HG03060 (cell line): ENCODE measurements around the gene TRIM37.

Source experiments
- ATAC-seq: cut with Tn5 transposase; IDR thresholded peaks from one replicate; pipeline ENCODE4 v1.9.1; 2021; ENCODE audit warnings: low read depth, moderate number of reproducible peaks; ENCODE audit not compliant: unreplicated experiment

Gene TRIM37

GRCh38 chr17:58998871-58999270 lies 107.8 kb downstream of the TRIM37 start:
- ATAC-seq = no peak

DNA sequence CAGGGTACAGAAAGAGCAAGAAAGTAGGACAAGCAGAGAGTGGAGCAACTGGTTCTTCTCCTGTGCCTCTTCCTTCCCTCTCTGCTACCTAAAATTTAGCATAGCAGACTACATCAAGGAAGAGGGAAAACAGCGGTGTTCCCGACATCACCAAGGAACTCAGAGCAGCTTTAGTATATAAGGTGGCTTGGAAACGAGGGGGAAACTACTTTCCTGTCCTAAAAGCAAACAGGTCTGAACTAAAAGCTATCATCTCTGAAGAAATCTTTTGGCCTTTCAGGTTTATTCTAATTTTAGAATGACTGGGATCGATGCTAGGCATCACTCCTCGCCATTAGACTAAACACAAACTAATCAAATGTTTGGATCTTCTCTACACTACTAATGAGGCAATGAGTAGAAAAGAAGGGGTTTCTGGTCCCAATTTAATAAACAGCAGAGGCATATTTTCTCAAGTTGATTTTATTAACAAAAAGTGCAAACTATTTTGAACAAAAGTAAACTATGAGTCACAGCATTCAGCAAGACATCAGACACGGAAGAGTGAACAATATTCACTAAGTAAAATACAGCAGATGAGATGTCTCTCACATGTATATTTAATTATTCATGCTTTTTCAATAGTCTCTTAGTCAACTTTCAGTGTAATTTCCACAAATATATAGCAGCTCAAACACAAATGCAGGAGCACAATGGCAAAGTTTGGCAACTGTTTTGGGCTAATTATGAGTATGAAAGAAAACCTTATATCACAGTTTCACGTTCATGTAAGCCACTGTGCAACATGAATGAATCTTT lies 108.7 kb downstream of the TRIM37 start:
- no peak for ATAC-seq

DNA sequence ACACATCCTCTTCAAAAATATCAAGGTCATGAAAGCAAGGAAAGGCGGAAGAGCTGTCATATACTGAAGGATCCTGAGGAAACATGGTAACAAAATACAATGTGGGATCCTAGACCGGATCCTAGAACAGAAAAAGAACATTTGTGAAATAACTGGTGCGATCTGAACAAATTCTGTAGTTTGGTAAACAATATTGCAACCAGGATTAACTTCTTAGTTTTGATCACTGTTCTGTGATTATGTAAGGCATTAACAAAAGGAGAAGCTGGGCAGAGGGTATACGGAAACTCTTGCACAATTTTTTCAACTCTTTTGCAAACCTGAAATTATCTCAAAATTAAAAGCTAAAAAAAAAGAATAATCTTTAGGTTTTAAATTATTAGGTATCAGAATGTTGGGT lies 109.7 kb downstream of the TRIM37 start:
- no peak for ATAC-seq

- no peak for ATAC-seq
Measured at GRCh38 chr17:58995247-58995940, 111.3 kb downstream of the TRIM37 start.

DNA sequence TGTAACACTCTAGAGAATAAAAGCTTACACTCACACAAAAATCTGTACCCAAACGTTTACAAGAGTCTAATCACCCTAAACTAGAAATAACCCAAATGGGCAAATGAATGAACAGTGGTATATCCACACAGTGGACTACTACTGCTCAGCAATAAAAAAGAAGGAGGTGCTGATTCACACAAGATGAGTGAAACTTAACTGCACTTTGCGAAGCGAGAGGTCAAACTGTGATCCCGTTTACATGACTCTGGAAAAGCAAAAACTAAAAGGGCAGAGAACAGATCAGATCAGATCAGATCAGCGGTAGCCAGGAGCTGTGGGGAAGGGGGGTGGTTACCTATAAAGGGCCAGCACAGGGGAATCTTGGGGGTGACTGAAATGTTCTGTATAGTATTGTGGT lies 113.4 kb downstream of the TRIM37 start:
- no peak for ATAC-seq

DNA sequence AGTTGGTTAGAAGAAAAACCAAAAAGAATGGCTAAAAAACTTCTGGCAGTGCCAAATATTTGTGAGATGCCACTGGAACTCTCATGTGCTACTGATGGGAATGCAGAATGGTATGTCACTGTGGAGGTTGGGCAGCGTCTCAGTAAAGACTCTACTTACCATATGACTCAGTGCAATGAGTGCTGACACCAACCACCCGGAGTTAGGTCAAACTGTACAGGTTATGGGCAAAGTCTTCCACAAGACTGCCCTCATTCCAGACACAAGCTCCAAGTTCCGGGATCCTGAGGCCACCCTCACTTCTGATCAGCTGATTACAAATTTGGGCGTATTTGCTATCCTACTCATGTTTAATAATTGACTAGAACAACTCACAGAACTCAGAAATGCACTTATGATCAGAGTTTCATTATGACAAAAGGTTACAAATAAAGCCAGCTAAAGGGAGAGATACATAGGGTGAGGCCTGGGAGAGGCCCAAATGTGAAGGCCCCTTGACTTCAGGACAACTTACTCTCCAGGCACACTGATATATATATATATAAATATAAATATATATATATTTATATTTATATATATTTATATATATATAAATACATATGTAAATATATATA lies 114.9 kb downstream of the TRIM37 start:
- ATAC-seq = peak; percentile 44

- no peak for ATAC-seq
Measured at GRCh38 chr17:58989629-58990028, 117.1 kb downstream of the TRIM37 start.

DNA sequence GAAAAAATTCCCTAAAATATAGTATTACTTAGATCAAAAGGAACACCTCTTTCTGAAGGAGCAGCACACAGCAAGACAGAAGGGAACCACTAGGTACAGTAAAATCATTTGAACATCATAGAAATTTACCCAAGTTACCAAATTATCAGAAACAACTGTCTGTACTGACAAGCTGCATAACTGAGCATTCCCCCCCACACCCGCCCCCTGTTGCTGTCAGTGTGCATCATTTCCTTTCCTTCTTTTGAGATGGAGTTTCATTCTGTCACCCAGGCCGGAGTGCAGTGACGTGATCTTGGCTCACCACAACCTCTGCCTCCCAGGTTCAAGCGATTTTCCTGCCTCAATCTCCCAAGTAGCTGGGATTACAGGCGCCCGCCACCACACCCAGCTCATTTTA lies 120.7 kb downstream of the TRIM37 start:
- ATAC-seq = no peak

GRCh38 chr17:58985367-58985766 lies 121.3 kb downstream of the TRIM37 start:
- no peak for ATAC-seq

GRCh38 chr17:58982626-58983025 lies 124.1 kb downstream of the TRIM37 start:
- ATAC-seq = no peak

DNA sequence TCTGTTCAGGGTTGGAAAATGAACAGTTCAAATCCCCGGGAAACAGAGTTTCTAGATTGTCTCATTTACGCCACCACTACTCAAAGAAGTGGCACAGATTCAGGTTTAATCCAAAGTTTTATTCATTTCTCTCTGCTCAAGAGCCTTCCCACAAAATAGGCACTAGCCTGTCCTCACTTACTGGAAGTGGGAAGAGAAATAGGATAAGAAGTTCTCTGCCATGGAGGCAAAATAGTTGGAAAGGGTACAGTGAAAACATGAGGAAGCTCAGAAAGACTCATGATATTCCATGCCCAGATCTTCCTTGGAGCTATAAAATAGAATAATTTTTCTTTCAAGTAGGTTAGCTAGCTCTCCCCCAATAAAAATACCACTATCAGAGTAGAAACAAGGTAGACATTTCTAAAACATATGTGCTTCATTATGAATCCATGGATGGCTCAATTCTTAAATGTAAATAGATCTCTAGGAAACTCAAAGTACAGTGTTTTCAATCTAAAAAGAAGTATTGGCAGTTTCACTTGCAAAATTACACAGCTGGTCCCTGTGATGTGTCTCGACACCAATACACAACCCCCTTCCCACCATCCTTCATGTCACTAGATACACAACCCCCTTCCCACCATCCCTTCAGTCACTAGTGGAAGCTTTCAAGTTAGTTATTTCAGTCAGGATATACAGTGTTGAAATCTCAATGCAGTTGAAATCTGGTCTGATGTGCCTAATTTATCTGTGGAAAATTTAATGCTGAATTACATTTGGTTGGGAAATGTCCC lies 125.8 kb downstream of the TRIM37 start:
- ATAC-seq = no peak

DNA sequence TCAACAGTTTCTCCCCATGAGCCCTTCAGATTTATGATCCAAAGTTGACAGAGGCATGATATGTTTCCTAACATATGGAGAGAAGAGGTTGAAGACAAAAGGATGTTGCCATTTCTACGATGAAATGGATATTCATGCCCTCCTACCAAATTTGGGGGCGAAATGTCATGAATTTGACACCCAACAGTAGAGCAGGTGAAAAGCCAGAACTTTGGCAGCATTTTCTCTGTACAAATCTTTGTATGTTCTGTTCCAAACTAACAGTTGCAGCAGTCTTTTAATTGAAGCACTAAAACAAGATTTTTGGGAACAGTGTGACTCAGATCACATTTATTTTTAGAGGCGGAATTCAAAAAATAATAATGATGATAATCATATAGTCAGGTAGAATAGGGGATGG lies 130.1 kb downstream of the TRIM37 start:
- ATAC-seq = no peak

DNA sequence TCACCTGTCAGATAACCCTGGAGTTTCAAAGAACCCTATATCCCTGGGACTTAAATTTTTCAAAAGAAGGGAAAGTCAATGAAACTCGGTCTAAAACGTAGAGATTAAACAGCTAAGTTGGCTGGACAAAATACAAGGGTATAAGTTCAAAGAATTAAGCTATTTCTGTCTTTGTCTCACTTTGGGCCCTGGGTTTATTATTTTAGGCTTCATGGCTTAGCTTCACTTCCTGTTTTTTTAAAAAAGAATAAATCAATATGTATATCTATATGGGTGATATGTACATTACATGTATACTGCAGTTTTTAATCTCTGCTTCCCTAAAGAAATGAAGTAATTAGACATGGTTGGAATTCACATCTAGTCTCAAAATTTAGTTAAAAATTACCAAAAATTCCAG lies 132.3 kb downstream of the TRIM37 start:
- no peak for ATAC-seq

GRCh38 chr17:58970609-58971450 lies 135.8 kb downstream of the TRIM37 start:
- no peak for ATAC-seq

GRCh38 chr17:58969612-58970011 lies 137.1 kb downstream of the TRIM37 start:
- ATAC-seq = no peak

DNA sequence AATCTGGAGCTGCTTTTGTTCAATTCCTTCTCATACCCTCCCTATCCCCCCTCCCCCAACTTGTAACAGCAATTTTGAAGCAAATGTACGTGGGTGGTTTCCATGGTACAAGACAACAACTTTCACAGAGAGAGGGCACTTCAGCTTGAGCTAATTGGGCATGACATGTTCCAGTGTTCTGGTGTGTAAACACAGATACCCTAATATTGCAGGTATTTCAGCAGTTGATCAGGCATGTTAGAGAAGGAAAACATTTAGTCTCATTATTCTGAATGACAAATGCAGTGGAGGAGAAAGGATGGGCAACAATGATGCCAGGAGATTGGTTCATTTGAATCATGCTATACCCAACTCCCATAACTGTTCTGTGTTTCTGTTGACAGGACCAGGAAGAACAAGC lies 137.5 kb downstream of the TRIM37 start:
- ATAC-seq = no peak

- no peak for ATAC-seq
Measured at GRCh38 chr17:58968426-58969061, 138.1 kb downstream of the TRIM37 start.

GRCh38 chr17:58966208-58966607 lies 140.5 kb downstream of the TRIM37 start:
- no peak for ATAC-seq

DNA sequence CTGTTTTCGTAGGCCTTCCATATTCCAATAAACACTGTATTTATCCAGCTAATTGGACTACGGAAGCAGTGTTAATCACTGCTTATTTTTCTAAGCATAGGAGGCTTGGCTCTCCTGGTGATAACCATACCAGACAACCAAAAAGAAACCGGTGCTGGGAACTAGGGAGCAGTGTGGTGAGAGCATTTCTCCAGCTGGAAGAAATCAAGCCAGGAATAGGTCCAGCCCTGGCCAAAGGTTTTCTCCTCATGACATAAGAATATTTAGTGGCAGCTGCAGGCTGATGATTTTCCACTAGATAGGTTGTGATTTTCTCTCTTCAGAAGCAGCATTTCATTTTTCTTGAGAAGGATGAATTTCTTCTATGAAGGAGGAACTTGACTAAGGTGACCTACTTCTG lies 141.5 kb downstream of the TRIM37 start:
- ATAC-seq = no peak

DNA sequence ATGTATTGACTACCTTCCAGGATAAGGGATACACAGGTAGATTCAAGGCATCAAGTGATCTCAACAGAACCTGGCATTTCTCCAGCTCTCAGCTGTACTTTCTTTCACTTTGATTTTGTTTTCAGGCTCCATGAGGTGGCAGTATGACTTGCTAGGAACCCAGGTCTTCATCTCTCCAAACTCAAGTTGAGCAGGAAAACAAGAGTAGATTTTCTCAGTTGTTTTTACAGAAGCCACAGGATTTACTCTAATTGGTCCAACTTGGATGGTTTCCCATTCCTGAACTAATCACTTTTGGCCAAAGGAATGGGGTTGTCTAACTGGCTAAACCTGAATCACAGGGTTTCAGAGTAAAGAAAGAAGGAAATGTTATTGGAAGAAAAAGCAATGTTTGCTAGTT lies 146.6 kb downstream of the TRIM37 start:
- no peak for ATAC-seq
